Spleen (tissue), 7 donors: ENCODE measurements around the gene ST7.

Experiments
- POLR2A ChIP-seq, 3 donors: fragments of 450-650 bp; IDR thresholded peaks; one replicate each; pipeline ENCODE4 v1.5.1; 2017; ENCODE audit warnings: antibody characterized with exemption in 3 of 3, mild to moderate bottlenecking in 1 of 3
- TF ChIP-seq, protein P1 (sequence below), 11 experiments: fragments of 200-600 bp in 7 of 11; fragments of 450-650 bp in 4 of 11; sonication (generic) in 4 of 11; IDR thresholded peaks in 8 of 11; conservative IDR thresholded peaks in 3 of 11; 1 replicate in 7 of 11; 2 replicates in 4 of 11; pipeline versions ENCODE4 v1.4.0 to v1.8.0; 2016 to 2021; ENCODE audit warnings: antibody characterized with exemption in 11 of 11, inconsistent platforms in 4 of 11, mild to moderate bottlenecking in 1 of 11
- donor health status: DM: no; HTN: no; CAD: no; lungs with moderate emphysema.
- donor health status: DM: no; HTN: no; CAD: no.
- donor health status: DM: no; HTN: no; CAD: no.

DNA sequence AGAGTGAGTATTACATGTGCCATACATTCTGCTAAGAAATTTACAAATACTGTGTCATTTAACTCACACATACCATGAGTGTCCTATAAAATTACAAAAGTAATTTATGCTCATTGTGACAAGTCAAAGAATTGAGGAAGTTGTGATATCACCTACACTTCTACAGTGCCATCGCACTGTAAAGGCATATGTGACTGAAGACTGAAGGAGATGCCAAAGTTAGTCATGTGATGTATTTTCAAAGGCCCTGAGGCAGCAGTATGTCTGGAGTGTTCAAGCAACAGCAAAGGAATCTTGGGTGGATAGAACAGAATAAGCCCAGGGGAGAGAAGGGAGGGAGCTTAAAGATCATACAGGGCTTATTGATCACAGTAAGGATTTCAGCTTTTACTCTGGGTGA is 192.8 kb downstream of the ST7 start:
- TF ChIP-seq, protein P1, sequence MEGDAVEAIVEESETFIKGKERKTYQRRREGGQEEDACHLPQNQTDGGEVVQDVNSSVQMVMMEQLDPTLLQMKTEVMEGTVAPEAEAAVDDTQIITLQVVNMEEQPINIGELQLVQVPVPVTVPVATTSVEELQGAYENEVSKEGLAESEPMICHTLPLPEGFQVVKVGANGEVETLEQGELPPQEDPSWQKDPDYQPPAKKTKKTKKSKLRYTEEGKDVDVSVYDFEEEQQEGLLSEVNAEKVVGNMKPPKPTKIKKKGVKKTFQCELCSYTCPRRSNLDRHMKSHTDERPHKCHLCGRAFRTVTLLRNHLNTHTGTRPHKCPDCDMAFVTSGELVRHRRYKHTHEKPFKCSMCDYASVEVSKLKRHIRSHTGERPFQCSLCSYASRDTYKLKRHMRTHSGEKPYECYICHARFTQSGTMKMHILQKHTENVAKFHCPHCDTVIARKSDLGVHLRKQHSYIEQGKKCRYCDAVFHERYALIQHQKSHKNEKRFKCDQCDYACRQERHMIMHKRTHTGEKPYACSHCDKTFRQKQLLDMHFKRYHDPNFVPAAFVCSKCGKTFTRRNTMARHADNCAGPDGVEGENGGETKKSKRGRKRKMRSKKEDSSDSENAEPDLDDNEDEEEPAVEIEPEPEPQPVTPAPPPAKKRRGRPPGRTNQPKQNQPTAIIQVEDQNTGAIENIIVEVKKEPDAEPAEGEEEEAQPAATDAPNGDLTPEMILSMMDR (IDR thresholded peaks at IDR 0.05 in 8 of 11, conservative IDR thresholded peaks at IDR 0.05 in 3 of 11) = no peak
- TF ChIP-seq POLR2A (IDR thresholded peaks at IDR 0.05) = no peak
